GM19043 (cell line): ENCODE data around the gene TACR1.
"Not testable (repeated sequence)": the region's sequence is repeated elsewhere in the genome, so short reads cannot be mapped to it uniquely, and the experiment has no call there.

Experiments
- ATAC-seq: cut with Tn5 transposase; IDR thresholded peaks from one replicate; pipeline ENCODE4 v1.9.1; 2021; ENCODE audit warnings: low read depth; ENCODE audit not compliant: unreplicated experiment

The TACR1 gene

DNA sequence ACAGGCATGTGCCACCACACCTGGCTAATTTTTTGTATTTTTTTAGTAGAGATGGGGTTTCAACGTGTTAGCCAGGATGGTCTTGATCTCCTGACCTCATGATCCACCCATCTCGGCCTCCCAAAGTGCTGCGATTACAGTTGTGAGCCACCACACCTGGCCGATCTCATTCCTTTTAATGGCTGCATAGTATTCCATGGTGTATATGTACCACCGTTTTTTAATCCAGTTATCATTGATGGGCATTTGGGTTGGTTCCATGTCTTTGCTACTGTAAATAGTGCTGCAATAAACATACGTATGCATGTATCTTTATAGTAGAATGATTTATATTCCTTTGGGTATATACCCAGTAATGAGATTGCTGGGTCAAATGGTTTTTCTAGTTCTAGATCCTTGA is 51.4 kb downstream of the TACR1 start:
- not testable (repeated sequence) for ATAC-seq

DNA sequence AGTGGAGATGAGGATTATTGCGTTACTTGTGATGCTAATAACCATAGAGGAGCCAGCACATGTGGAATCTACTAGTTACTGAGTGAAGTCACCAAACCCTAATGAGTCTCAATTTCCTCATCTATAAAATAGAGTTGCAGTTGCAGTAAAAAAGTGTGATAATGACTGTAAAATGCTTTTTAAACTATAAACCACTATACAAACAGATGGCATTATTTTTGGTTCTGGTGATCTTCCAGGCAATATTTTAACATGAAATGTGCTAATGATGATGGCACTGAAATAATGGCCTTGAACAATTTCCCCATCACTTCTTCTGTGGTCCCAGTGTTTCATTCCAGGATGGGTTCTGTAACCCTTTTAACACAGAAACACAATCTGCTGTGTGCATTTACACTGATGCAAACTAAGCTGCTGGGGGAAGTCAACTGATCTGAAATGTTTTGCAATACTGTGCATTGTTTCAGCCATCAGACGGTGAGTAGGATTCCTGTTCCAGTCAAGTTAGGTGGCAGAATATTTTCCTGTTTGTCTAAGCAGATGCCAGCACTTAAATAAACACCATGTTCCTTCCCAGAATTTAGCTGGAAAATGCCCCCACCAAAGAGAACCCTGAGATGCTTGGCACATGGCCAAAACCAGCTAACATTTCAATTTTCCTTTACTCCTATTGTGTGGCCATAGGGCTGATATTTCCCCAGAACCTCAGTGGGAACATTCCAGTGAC is 52.6 kb downstream of the TACR1 start:
- no peak for ATAC-seq

- ATAC-seq, result not testable (repeated sequence)
Measured at GRCh38 chr2:75146221-75146605, 53.1 kb downstream of the TACR1 start.

GRCh38 chr2:75142081-75142480 is 57.2 kb downstream of the TACR1 start:
- no peak for ATAC-seq

- ATAC-seq, result no peak
Measured at GRCh38 chr2:75140288-75140687, 59.0 kb downstream of the TACR1 start.

DNA sequence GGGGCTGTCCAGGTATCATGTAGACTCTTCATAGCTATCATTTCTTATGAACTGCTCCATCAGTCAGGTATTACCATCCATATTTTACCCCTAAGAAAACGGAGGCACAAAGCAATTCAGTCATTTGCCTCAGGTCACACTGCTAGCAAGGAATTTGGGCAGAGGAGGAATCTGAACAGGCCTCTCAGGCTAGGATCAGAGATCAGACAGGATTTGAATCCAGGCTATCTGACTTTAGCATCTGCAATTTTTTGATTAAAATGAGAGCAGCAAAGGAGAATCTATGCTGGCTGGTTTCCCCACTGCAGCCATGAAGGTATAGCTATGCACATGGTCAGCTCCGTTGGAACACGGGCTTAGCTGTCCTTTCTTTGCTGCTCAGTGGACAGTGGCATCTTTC is 60.1 kb downstream of the TACR1 start:
- no peak for ATAC-seq

DNA sequence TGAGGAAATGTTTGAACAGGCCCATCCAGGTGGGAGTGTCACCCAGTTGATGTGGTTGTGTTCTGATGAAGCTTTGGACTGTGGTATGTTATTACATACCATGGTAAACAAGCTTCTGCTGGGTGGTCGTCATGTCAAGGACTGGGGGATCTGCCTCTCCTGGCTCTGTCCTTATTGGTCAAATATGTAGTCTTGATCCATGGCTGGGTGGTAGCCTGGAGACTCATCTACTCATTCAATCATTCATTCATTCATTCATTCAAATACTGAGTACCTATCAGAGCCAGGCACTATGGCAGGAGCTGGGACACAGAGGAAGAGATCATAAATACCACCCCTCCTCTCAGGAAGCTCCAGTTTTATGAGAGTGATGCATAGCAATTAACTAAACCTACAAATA is 60.8 kb downstream of the TACR1 start:
- ATAC-seq, result no peak

GRCh38 chr2:75135776-75136400 is 63.4 kb downstream of the TACR1 start:
- no peak for ATAC-seq

DNA sequence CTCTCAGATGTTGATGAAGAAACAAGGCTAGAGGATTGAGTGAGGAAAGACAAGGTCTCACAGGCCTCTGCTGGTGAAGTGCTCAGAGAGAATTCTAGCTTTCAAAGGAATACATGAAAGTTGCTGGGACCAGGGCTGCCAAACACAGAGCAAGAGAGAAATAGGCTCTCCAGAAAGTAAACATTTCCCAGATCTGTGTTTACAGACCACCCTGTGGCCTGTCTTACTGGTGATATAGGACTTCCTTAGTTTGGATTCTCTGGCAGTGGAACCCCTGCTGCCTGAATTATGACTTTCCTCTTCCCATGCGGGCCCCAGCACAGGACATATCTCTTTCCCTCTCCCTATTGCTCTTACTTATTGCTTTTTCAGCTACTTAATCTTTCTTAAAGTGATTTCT is 64.5 kb downstream of the TACR1 start:
- no peak for ATAC-seq

DNA sequence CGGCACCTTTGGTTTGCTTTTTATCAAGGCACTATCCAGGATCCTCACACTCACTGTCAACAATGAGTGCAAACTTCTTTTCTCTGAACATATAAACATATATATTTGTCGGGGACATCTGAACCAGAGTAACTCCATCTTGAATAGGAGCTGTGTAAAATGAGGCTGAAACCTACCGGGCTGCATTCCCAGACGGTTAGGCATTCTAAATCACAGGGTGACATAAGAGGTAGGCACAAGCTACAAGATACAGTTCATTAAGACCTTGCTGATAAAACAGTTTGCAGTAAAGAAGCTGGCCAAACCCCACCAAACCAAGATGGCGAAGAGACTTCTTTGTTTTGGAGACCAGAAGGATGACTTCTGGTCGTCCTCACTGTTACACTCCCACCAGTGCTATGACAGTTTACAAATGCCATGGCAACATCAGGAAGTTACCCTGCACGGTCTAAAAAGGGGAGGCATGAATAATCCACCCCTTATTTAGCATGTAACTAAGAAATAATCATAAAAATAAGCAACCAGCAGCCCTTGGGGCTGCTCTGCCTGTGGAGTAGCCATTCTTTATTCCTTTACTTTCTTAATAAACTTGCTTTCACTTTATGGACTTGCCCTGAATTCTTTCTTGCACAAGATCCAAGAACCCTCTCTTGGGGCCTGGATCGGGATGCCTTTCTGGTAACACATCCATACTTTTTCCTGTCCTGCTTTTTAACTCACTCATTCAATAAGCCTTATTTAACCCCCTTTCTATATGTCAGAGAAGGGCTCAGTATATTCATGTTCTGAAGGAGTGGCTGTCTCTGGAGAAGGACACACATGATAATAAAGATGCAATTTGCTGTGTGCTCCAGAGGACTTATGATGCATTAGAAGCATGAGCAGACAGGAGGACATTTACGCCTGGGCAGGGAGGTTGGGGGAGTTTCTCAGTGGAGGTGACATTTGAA is 65.4 kb downstream of the TACR1 start:
- ATAC-seq, result no peak

DNA sequence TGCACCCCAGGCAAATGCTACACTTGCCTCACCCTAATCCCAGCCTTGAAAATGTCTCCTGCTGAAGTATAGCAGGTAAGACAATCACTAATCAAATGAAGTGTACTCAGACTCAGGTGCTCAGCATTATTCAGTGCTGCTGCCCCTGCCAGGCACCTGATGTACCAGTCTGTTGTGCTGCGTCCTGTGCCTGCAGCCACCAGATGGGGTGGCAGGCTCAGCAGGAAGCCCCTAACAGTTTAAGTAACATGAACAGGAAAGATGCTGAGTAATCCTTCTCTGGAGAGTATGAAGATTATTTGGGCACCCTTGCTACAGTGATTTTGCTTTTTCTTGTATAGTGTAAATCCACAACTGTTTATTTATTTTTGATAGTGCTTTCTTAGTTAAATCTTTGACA is 69.1 kb downstream of the TACR1 start:
- ATAC-seq, result no peak

DNA sequence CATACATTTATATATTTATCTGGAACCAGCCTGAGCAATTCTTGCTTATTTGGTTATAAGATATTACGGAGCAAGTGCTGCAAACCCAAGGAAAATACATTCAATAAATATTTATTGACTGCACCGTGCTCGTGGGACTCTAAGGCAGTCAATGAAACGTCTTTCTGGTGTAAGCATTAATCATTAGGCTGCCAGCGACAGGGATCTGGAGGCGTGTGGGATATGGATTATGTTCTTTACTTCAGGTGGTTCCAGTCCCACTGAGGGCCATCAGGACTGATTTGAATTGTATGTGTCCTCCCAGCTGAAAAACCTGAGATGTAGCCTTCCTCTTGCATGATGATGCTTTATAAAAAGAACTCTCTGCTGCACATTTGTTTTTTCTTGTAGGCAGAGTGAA is 75.4 kb downstream of the TACR1 start:
- ATAC-seq, result no peak

- ATAC-seq, result no peak
Measured at GRCh38 chr2:75113231-75113869, 86.0 kb downstream of the TACR1 start.

DNA sequence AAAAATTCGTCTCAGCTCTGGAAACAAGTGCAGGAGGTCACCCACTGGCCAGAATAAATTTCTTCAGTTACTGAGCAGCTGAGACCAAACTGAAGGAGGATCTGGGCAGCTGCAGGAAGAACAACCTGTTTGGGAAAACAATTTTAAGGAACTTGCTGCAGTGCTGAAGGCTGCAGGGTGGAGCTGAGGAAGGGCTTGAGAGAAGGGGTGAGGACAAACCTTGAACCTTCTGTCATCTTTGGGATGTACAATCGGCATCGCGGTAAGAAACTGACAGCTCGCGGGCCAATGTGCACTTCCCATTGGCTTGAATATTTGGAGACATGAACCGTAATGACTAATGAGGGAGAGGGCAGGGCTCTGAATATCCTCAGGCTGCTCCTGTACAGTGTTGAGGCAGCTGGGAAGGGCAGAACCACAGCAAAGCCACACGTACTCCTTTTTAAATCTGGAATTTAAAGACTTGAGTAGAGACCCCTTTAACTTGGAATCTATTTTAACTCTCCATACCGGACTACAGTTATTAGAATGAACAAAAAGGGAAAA is 90.3 kb downstream of the TACR1 start:
- no peak for ATAC-seq

DNA sequence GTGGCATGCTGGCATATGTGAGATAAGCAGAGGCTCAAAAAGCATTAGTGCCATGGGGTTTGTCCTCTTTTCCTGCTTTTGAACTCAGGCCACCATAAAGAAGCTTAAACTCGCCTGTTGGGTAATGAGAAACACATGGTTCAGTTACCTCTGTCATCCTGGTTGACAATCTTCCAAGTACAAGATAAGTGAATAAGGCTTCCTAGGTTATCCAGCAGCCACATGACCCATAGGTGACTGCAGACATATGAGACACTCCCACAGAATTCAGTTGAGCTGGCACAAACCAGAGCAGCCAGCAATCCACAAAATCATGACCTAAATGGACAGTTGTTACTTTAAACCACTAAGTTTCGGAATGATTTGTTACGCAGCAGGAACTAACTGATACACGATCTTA is 97.3 kb downstream of the TACR1 start:
- no peak for ATAC-seq

GRCh38 chr2:75100801-75101151 is 98.5 kb downstream of the TACR1 start:
- ATAC-seq, result no peak

DNA sequence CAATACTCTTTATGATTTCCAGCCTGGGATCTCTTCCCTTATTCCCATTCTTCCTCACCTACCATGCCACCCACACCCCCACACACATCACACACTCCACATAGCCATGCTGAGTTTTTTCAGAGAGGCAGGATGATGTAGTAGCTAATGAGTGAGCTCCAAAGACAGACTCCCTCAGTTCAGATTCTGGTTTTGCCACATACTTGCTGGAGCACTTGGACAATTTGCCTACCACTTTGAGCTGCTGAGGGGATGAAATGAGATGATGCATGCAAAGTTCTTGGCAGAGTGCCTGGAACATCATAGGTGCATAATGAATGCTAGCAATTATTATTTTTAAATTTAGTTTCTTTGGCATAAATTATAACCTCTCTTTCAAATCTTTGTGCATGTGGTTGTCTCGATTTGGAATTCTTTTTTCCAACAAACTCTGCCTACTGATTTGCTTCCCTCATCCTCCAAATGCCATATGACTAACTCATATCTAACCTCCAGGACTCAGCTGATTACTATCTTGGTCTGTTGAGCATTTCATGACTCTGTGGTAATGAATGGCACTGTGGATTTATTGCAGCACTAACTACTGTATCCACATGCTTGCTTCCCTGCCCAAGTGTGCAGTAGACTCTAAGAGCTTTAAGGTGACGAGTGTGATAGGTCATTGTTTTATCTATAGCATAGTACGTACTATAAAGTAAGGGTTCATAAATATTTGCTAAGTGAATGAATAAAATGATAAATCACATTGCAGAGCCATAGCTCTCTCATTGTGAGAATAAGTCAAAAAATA is 99.1 kb downstream of the TACR1 start:
- ATAC-seq, result no peak

DNA sequence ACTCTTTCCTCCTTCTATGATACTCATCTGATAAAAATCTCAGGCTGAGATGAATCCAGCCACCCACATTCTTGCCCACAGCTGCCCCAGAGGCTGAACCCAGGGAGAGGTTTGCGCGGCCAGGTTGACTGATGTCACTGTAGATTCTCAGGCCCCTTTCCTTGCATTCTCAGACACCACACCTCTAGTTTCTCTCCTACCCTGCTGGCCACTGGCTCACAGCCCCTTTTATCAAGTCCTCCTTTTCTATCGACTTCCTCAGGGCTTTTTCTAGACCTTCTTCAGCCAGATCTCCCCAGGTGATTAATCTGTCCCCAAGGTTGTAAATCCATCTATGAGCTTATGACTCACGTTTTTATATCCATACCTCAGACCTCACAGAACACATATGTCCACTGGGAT is 99.8 kb downstream of the TACR1 start:
- no peak for ATAC-seq

GRCh38 chr2:75098856-75099255 is 100.5 kb downstream of the TACR1 start:
- ATAC-seq, result no peak

GRCh38 chr2:75097831-75098230 is 101.5 kb downstream of the TACR1 start:
- no peak for ATAC-seq
